GM23338 (cell line): ENCODE results near the gene TESK2. TPM values are rescaled to one million over a fixed set of nuclear protein-coding genes. Genes with fewer than 3 reads are reported as not detected.

Experiments used
- ATAC-seq: fragments of 200-7000 bp; cut with Tn5 transposase; 3 replicates; pipeline ENCODE4 v1.9.1; 2020
- DNase-seq: peaks from one replicate; pipeline ENCODE4 v3.0.0-alpha.2; 2015; ENCODE audit warnings: low spot score
- H2AFZ ChIP-seq: fragments of 200-600 bp; sonication (generic); 2 replicates; pipeline ENCODE4 v1.8.0; 2016; ENCODE audit warnings: antibody characterized with exemption, mild to moderate bottlenecking, moderate library complexity
- H3F3A ChIP-seq: fragments of 200-600 bp; sonication (generic); replicated peaks from 2 replicates; pipeline ENCODE4 v1.8.0; 2017; ENCODE audit warnings: antibody characterized with exemption, mixed run types, low read depth
- H3K27ac ChIP-seq: fragments of 200-600 bp; sonication (generic); 2 replicates; pipeline ENCODE4 v1.6.1; 2016; ENCODE audit warnings: low read depth
- H3K27me3 ChIP-seq: fragments of 200-600 bp; sonication (generic); 2 replicates; pipeline ENCODE4 v1.8.0; 2016; ENCODE audit warnings: mild to moderate bottlenecking, mixed run types, moderate library complexity; ENCODE audit not compliant: insufficient read depth
- H3K36me3 ChIP-seq: fragments of 200-600 bp; sonication (generic); 2 replicates; pipeline ENCODE4 v1.8.0; 2016; ENCODE audit warnings: mild to moderate bottlenecking; ENCODE audit not compliant: insufficient read depth
- H3K4me1 ChIP-seq: fragments of 200-600 bp; sonication (generic); 2 replicates; pipeline ENCODE4 v1.8.0; 2016; ENCODE audit warnings: mild to moderate bottlenecking, moderate library complexity; ENCODE audit not compliant: insufficient read depth
- H3K4me2 ChIP-seq: fragments of 200-600 bp; sonication (generic); 2 replicates; pipeline ENCODE4 v1.7.1; 2017; ENCODE audit warnings: mixed run types
- H3K4me3 ChIP-seq: fragments of 200-600 bp; sonication (generic); 2 replicates; pipeline ENCODE4 v1.6.1; 2016; ENCODE audit warnings: mixed run types
- H3K79me2 ChIP-seq: fragments of 200-600 bp; sonication (generic); replicated peaks from 2 replicates; pipeline ENCODE4 v1.8.0; 2017; ENCODE audit warnings: mild to moderate bottlenecking; ENCODE audit not compliant: insufficient read depth
- H3K9me2 ChIP-seq: fragments of 200-600 bp; sonication (generic); 2 replicates; pipeline ENCODE4 v1.8.0; 2017; ENCODE audit not compliant: insufficient read depth
- H4K20me1 ChIP-seq: fragments of 200-600 bp; sonication (generic); replicated peaks from 2 replicates; pipeline ENCODE4 v1.8.0; 2017; ENCODE audit warnings: mild to moderate bottlenecking; ENCODE audit not compliant: insufficient read depth
- H3K27ac Mint-ChIP-seq: 2 replicates; pipeline ENCODE4 v1.8.0; 2020; ENCODE audit warnings: inconsistent platforms, mild to moderate bottlenecking, moderate library complexity, mixed read lengths
- H3K27me3 Mint-ChIP-seq: 3 replicates; pipeline ENCODE4 v1.8.0; 2022; ENCODE audit warnings: low read depth, mild to moderate bottlenecking, moderate library complexity, mixed read lengths, inconsistent platforms; ENCODE audit not compliant: insufficient read depth, poor library complexity
- H3K36me3 Mint-ChIP-seq: 3 replicates; pipeline ENCODE4 v1.8.0; 2021; ENCODE audit warnings: low read depth, mild to moderate bottlenecking, inconsistent platforms, moderate library complexity, mixed read lengths
- H3K4me1 Mint-ChIP-seq: 3 replicates; pipeline ENCODE4 v1.8.0; 2020; ENCODE audit warnings: mild to moderate bottlenecking, inconsistent platforms, mixed read lengths
- H3K4me3 Mint-ChIP-seq: 3 replicates; pipeline ENCODE4 v1.8.0; 2021; ENCODE audit warnings: moderate library complexity, mild to moderate bottlenecking, inconsistent platforms, mixed read lengths
- H3K9me3 Mint-ChIP-seq: 3 replicates; pipeline ENCODE4 v1.8.0; 2020; ENCODE audit warnings: moderate library complexity, mild to moderate bottlenecking, inconsistent platforms, mixed read lengths
- CTCF ChIP-seq, 2 experiments: fragments of 200-600 bp in 1 of 2; sonication (generic) in 1 of 2; conservative IDR thresholded peaks; 2 replicates each; pipeline versions ENCODE4 v1.5.1 to v1.6.1; 2016 to 2017; ENCODE audit warnings: antibody characterized with exemption in 2 of 2, low read depth in 2 of 2, mild to moderate bottlenecking in 2 of 2, moderate library complexity in 1 of 2
- ETS1 ChIP-seq: IDR thresholded peaks from 2 replicates; pipeline ENCODE4 v1.6.1; 2016; ENCODE audit warnings: antibody characterized with exemption
- EZH2 ChIP-seq: fragments of 200-600 bp; sonication (generic); IDR thresholded peaks from one replicate; pipeline ENCODE4 v1.8.0; 2017; ENCODE audit warnings: antibody characterized with exemption, mild to moderate bottlenecking, low read depth; ENCODE audit not compliant: unreplicated experiment
- EZH2phosphoT487 ChIP-seq: fragments of 200-600 bp; sonication (generic); IDR thresholded peaks from one replicate; pipeline ENCODE4 v1.8.1; 2018; ENCODE audit warnings: antibody characterized with exemption; ENCODE audit not compliant: unreplicated experiment
- JUNB ChIP-seq: IDR thresholded peaks from one replicate; pipeline ENCODE4 v1.6.1; 2016; ENCODE audit warnings: antibody characterized with exemption; ENCODE audit not compliant: unreplicated experiment
- NANOG ChIP-seq: IDR thresholded peaks from 2 replicates; pipeline ENCODE4 v1.6.1; 2016; ENCODE audit warnings: antibody characterized with exemption, borderline replicate concordance
- POLR2AphosphoS5 ChIP-seq: IDR thresholded peaks from 2 replicates; pipeline ENCODE4 v1.6.1; 2016; ENCODE audit warnings: antibody characterized with exemption, low read depth
- REST ChIP-seq: IDR thresholded peaks from one replicate; pipeline ENCODE4 v1.6.1; 2018; ENCODE audit warnings: antibody characterized with exemption; ENCODE audit not compliant: unreplicated experiment
- STAT1 ChIP-seq: IDR thresholded peaks from one replicate; pipeline ENCODE4 v1.6.1; 2016; ENCODE audit warnings: antibody characterized with exemption; ENCODE audit not compliant: unreplicated experiment
- ZNF331 ChIP-seq: fragments of 250-450 bp; sonication (Bioruptor Pico); IDR thresholded peaks from 2 replicates; pipeline ENCODE4 v1.5.0; 2020; ENCODE audit warnings: low read depth, mild to moderate bottlenecking, moderate library complexity
- ZNF462 ChIP-seq: fragments of 250-450 bp; sonication (Bioruptor Pico); IDR thresholded peaks from 2 replicates; pipeline ENCODE4 v1.5.0; 2020; ENCODE audit warnings: mild to moderate bottlenecking, moderate library complexity
- polyA plus RNA-seq: library from polyadenylated mRNA; unstranded; fragments of >200 nt; fragmentation: Nextera tagmentation; extraction: Ambion mirVana; gene quantifications from 2 replicates; pipeline ENCODE4 v1.2.1, GENCODE V29; 2016
- total RNA-seq: library from RNA; depleted of rRNA; stranded (reverse); fragments of >200 nt; shearing (Covaris generic); gene quantifications from 2 replicates; pipeline ENCODE4 v1.2.3, GENCODE V29; 2014

Gene TESK2
- total and polyA plus RNA-seq, 2 experiments from 2014 or later, result 5.2 to 14.0 TPM

- no peak for TF ChIP-seq REST
Measured at GRCh38 chr1:45395051-45395450, 95.9 kb downstream of the TESK2 start (continued).

- no peak overlapping the region for H3K27ac ChIP-seq
- no peaks in the 10 kb centered on the region for H3K36me3 Mint-ChIP-seq
- DNase-seq (no peak), ATAC-seq (no peak)
- no peaks in the 10 kb centered on the region for H3K9me3 Mint-ChIP-seq
- H3K79me2 ChIP-seq, result no peaks in the 10 kb centered on the region
- H3K27me3 ChIP-seq, result no peaks in the 10 kb centered on the region
- H3F3A ChIP-seq, result no peaks in the 10 kb centered on the region
- no peak overlapping the region for H3K27ac Mint-ChIP-seq
- no peak overlapping the region for H2AFZ ChIP-seq
- no peak overlapping the region for H3K4me2 ChIP-seq
- no peak overlapping the region for H3K4me3 ChIP-seq
- no peaks in the 10 kb centered on the region for H3K4me1 ChIP-seq
- H3K4me3 Mint-ChIP-seq, result no peak overlapping the region
- no peaks in the 10 kb centered on the region for H3K4me1 Mint-ChIP-seq
- H3K36me3 ChIP-seq, result no peaks in the 10 kb centered on the region
- H3K9me2 ChIP-seq, result no peaks in the 10 kb centered on the region
- no peaks in the 10 kb centered on the region for H4K20me1 ChIP-seq
- H3K27me3 Mint-ChIP-seq, result peaks cover 5% of the 10 kb centered on the region
- TF ChIP-seq EZH2phosphoT487 (no peak), STAT1 (no peak), ZNF462 (CRISPR knock-in tag) (no peak), ZNF331 (CRISPR knock-in tag) (no peak), CTCF (conservative IDR thresholded peaks at IDR 0.05; ENCODE audit: low read depth in 2 of 2) (no peak), EZH2 (no peak), JUNB (no peak), POLR2AphosphoS5 (no peak), ETS1 (no peak), NANOG (no peak)
Measured at GRCh38 chr1:45394342-45394741, 96.6 kb downstream of the TESK2 start.
